ENCODE measurements around the gene CNPY1. TPM values are rescaled to one million over a fixed set of nuclear protein-coding genes. Genes with fewer than 3 reads are reported as not detected.

CNPY1 gene
- total RNA-seq, 2 experiments from 2014 or later = not detected

- H3K9me3 Mint-ChIP-seq = no peaks in the 10 kb centered on the region
- peaks cover 76% of the 10 kb centered on the region for H3K27me3 Mint-ChIP-seq
- ChIA-PET POLR2A (no interaction called here), CTCF (interaction anchor here (1.0 kb wide), 1 partner anchor 108 kb away, joined by 3 read pairs; no protein-coding TSS in a partner anchor)
- DNase-seq = no peak
- no peak overlapping the region for H3K4me3 Mint-ChIP-seq
- no peak overlapping the region for H3K27ac Mint-ChIP-seq
- peaks cover 5% of the 10 kb centered on the region for H3K36me3 Mint-ChIP-seq (ENCODE audit: low read depth)
- H3K4me1 Mint-ChIP-seq = peaks cover 7% of the 10 kb centered on the region
These were observed 92.8 kb downstream of the CNPY1 start for GRCh38 chr7:155453296-155454182.

- POLR2A ChIA-PET = no interaction called here
- Mint-ChIP-seq H3K27ac (no peak overlapping the region), H3K27me3 (peaks cover 81% of the 10 kb centered on the region), H3K4me3 (no peak overlapping the region), H3K9me3 (no peaks in the 10 kb centered on the region), H3K36me3 (ENCODE audit: low read depth) (peaks cover 5% of the 10 kb centered on the region), H3K4me1 (peaks cover 9% of the 10 kb centered on the region)
- CTCF ChIA-PET = interaction anchor here (1.0 kb wide), 1 partner anchor 108 kb away, joined by 3 read pairs; no protein-coding TSS in a partner anchor
- no peak for DNase-seq
These were observed 93.7 kb downstream of the CNPY1 start for GRCh38 chr7:155452505-155453295.

- peaks cover 85% of the 10 kb centered on the region for H3K27me3 Mint-ChIP-seq
- peaks cover 7% of the 10 kb centered on the region for H3K4me1 Mint-ChIP-seq
- POLR2A ChIA-PET = interaction anchor here (1.0 kb wide), 1 partner anchor 358 kb away, joined by 3 read pairs; no protein-coding TSS in a partner anchor
- H3K27ac Mint-ChIP-seq = no peak overlapping the region
- CTCF ChIA-PET = no interaction called here
- DNase-seq = no peak
- no peak overlapping the region for H3K4me3 Mint-ChIP-seq
- H3K36me3 Mint-ChIP-seq (ENCODE audit: low read depth) = peaks cover 5% of the 10 kb centered on the region
- no peaks in the 10 kb centered on the region for H3K9me3 Mint-ChIP-seq
These were observed 94.5 kb downstream of the CNPY1 start for GRCh38 chr7:155451840-155452239.

Other genes with a start within 250 kb of the CNPY1 start
- gene INSIG1, start 248.7 kb downstream of the CNPY1 start, total RNA-seq = 100 to 1,000 TPM; 276 to 283 TPM
- not detected for gene EN2, start 88.4 kb downstream of the CNPY1 start, total RNA-seq
- gene RBM33, start 98.1 kb upstream of the CNPY1 start, total RNA-seq = 10 to 100 TPM; 75.8 to 76.5 TPM

Data from activated CD4-positive, alpha-beta memory T cell treated with anti-CD3 and anti-CD28 coated beads, Interleukin-2, amount 10 ng/mL, durations not matched to agents 7 days and 5 days (primary cell).